HAP-1 (cell line): ENCODE data around the gene PGF.

Experiments used
- DNase-seq, 2 experiments: peaks; one replicate each; pipeline ENCODE4 v3.0.0-alpha.2; 2016 to 2020; ENCODE audit warnings: low spot score in 2 of 2
- H3K27me3 ChIP-seq: fragments of 250-450 bp; sonication (Bioruptor Pico); 2 replicates; pipeline ENCODE4 v1.5.1; 2020; ENCODE audit warnings: low read depth, mild to moderate bottlenecking, moderate library complexity
- H3K36me3 ChIP-seq: fragments of 250-450 bp; sonication (Bioruptor Pico); replicated peaks from 2 replicates; pipeline ENCODE4 v1.5.1; 2020; ENCODE audit warnings: mild to moderate bottlenecking
- H3K4me1 ChIP-seq: fragments of 250-450 bp; sonication (Bioruptor Pico); 2 replicates; pipeline ENCODE4 v1.5.1; 2020; ENCODE audit warnings: mild to moderate bottlenecking
- H3K4me3 ChIP-seq: fragments of 250-450 bp; sonication (Bioruptor Pico); 2 replicates; pipeline ENCODE4 v1.5.1; 2020; ENCODE audit warnings: mild to moderate bottlenecking, moderate library complexity
- H3K9me3 ChIP-seq: fragments of 250-450 bp; sonication (Bioruptor Pico); 2 replicates; pipeline ENCODE4 v1.5.1; 2020; ENCODE audit warnings: mild to moderate bottlenecking, moderate library complexity
- in situ Hi-C: fragments of 300-500 bp; cut with MboI; formaldehyde crosslinking; loops from 3 replicates; pipeline ENCODE4 v1.14.3; 2020; ENCODE audit warnings: low sequenced_read_pairs, inconsistent platforms, mixed read lengths

The PGF gene

GRCh38 chr14:74974364-74975058 is 19.1 kb upstream of the PGF start:
- DNase-seq, result no peak
- Histone ChIP-seq H3K27me3 (no peaks in the 10 kb centered on the region), H3K4me1 (no peaks in the 10 kb centered on the region), H3K9me3 (no peaks in the 10 kb centered on the region), H3K4me3 (no peak overlapping the region), H3K36me3 (no peaks in the 10 kb centered on the region)
- in situ Hi-C loops, result no loop called here

GRCh38 chr14:74973905-74974363 is 18.5 kb upstream of the PGF start:
- no peak overlapping the region for H3K4me3 ChIP-seq
- no peaks in the 10 kb centered on the region for H3K4me1 ChIP-seq
- no peak for DNase-seq
- H3K27me3 ChIP-seq, result no peaks in the 10 kb centered on the region
- no peaks in the 10 kb centered on the region for H3K36me3 ChIP-seq
- in situ Hi-C loops, result no loop called here
- H3K9me3 ChIP-seq, result no peaks in the 10 kb centered on the region

GRCh38 chr14:74973003-74973653 is 17.7 kb upstream of the PGF start:
- Histone ChIP-seq H3K4me3 (no peak overlapping the region), H3K36me3 (no peaks in the 10 kb centered on the region), H3K27me3 (peaks cover 4% of the 10 kb centered on the region; the same call in 1 of the 2 replicates), H3K4me1 (no peaks in the 10 kb centered on the region), H3K9me3 (no peaks in the 10 kb centered on the region)
- DNase-seq, result no peak
- in situ Hi-C loops, result no loop called here

GRCh38 chr14:74968811-74969210 is 13.4 kb upstream of the PGF start:
- no peaks in the 10 kb centered on the region for H3K9me3 ChIP-seq
- no peak overlapping the region for H3K4me3 ChIP-seq
- H3K36me3 ChIP-seq, result no peaks in the 10 kb centered on the region
- H3K4me1 ChIP-seq, result no peaks in the 10 kb centered on the region
- peaks cover 8% of the 10 kb centered on the region for H3K27me3 ChIP-seq
- no peak for DNase-seq
- in situ Hi-C loops, result no loop called here

- H3K4me3 ChIP-seq, result no peak overlapping the region
- in situ Hi-C loops, result no loop called here
- no peaks in the 10 kb centered on the region for H3K36me3 ChIP-seq
- peaks cover 8% of the 10 kb centered on the region for H3K27me3 ChIP-seq
- H3K9me3 ChIP-seq, result no peaks in the 10 kb centered on the region
- no peaks in the 10 kb centered on the region for H3K4me1 ChIP-seq
- DNase-seq, result no peak
Measured at GRCh38 chr14:74965486-74966153, 10.2 kb upstream of the PGF start.

GRCh38 chr14:74964787-74965485 is 9.5 kb upstream of the PGF start:
- no peaks in the 10 kb centered on the region for H3K4me1 ChIP-seq
- in situ Hi-C loops, result no loop called here
- DNase-seq, result no peak
- no peaks in the 10 kb centered on the region for H3K9me3 ChIP-seq
- no peaks in the 10 kb centered on the region for H3K36me3 ChIP-seq
- peaks cover 8% of the 10 kb centered on the region for H3K27me3 ChIP-seq
- H3K4me3 ChIP-seq, result no peak overlapping the region

- no peaks in the 10 kb centered on the region for H3K4me1 ChIP-seq
- no peaks in the 10 kb centered on the region for H3K36me3 ChIP-seq
- in situ Hi-C loops, result no loop called here
Measured at GRCh38 chr14:74963705-74964271, 8.4 kb upstream of the PGF start.

GRCh38 chr14:74963178-74963704 is 7.8 kb upstream of the PGF start:
- Histone ChIP-seq H3K36me3 (no peaks in the 10 kb centered on the region), H3K4me3 (no peak overlapping the region)
- in situ Hi-C loops, result no loop called here

More at GRCh38 chr14:74963705-74964271, 8.4 kb upstream of the PGF start:
- no peak overlapping the region for H3K4me3 ChIP-seq
- peaks cover 7% of the 10 kb centered on the region for H3K27me3 ChIP-seq
- DNase-seq, result no peak
- no peaks in the 10 kb centered on the region for H3K9me3 ChIP-seq

GRCh38 chr14:74962493-74962892 is 7.1 kb upstream of the PGF start:
- in situ Hi-C loops, result no loop called here
- H3K27me3 ChIP-seq, result peaks cover 2% of the 10 kb centered on the region; the same call in 1 of the 2 replicates
- no peaks in the 10 kb centered on the region for H3K4me1 ChIP-seq

More at GRCh38 chr14:74963178-74963704, 7.8 kb upstream of the PGF start:
- Histone ChIP-seq H3K27me3 (peaks cover 4% of the 10 kb centered on the region; the same call in 1 of the 2 replicates), H3K4me1 (no peaks in the 10 kb centered on the region), H3K9me3 (no peaks in the 10 kb centered on the region)
- no peak for DNase-seq

GRCh38 chr14:74962046-74962445 is 6.6 kb upstream of the PGF start:
- Histone ChIP-seq H3K27me3 (no peaks in the 10 kb centered on the region), H3K36me3 (no peaks in the 10 kb centered on the region), H3K4me1 (no peaks in the 10 kb centered on the region), H3K9me3 (no peaks in the 10 kb centered on the region), H3K4me3 (no peak overlapping the region)
- DNase-seq, result no peak
- in situ Hi-C loops, result no loop called here

More at GRCh38 chr14:74962493-74962892, 7.1 kb upstream of the PGF start:
- DNase-seq, result no peak
- Histone ChIP-seq H3K4me3 (no peak overlapping the region), H3K9me3 (no peaks in the 10 kb centered on the region), H3K36me3 (no peaks in the 10 kb centered on the region)

GRCh38 chr14:74961238-74961911 is 6.0 kb upstream of the PGF start:
- Histone ChIP-seq H3K36me3 (no peaks in the 10 kb centered on the region), H3K9me3 (no peaks in the 10 kb centered on the region), H3K4me1 (no peaks in the 10 kb centered on the region), H3K4me3 (no peak overlapping the region), H3K27me3 (no peaks in the 10 kb centered on the region)
- no peak for DNase-seq
- in situ Hi-C loops, result no loop called here

GRCh38 chr14:74960736-74961135 is 5.3 kb upstream of the PGF start:
- H3K27me3 ChIP-seq, result no peaks in the 10 kb centered on the region
- H3K9me3 ChIP-seq, result no peaks in the 10 kb centered on the region
- H3K4me1 ChIP-seq, result peaks cover 2% of the 10 kb centered on the region; the same call in 1 of the 2 replicates
- in situ Hi-C loops, result no loop called here
- no peak for DNase-seq
- H3K4me3 ChIP-seq, result no peak overlapping the region
- no peaks in the 10 kb centered on the region for H3K36me3 ChIP-seq
